ENCODE data around the gene FOCAD.

DNA sequence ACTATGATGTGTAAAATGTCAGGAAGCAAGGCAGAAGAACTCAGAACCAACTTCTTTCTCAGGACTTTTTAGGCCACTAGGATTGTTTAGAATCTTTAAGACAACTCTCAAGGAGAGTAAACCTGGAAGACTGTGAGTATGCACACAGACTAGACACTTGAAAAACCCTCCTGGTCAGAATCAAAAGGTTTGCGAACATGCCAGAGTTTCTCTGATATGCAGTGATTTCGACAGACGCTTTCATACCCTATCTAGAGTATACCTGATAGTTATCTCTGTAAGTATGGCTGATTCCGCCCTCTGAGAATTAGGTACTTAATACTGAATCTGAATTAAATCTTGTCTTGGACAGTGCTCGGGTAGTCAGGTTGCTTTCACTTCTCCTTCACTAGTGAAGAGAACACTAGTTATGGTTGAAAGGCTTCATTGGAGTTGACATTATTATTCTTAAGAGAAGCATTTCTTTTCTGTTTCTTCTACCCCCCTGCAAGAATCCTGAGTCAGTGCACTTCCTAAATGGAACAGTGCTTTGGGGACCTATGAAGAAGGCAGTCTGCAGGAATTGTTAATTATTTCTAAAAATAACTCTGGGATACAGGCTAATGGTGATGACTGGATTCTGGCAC is 189.3 kb downstream of the FOCAD start:
- TF ChIP-seq POLR2A (IDR thresholded peaks at IDR 0.05; ENCODE audit: low read depth, low read length), result no peak
- TF ChIP-seq TAF1 (IDR thresholded peaks at IDR 0.05; ENCODE audit: low read depth, low read length), result no peak
- TF ChIP-seq POU2F2 (IDR thresholded peaks at IDR 0.05; ENCODE audit: low read depth, low read length), result no peak
- no peak for TF ChIP-seq POLR2AphosphoS5 (IDR thresholded peaks at IDR 0.05; ENCODE audit: low read depth, low read length)
- TF ChIP-seq SPI1 (IDR thresholded peaks at IDR 0.05; ENCODE audit: low read depth, low read length), result peak; percentile 64
- no peak for TF ChIP-seq PAX5 (IDR thresholded peaks at IDR 0.05; ENCODE audit: insufficient read depth, low read length, severe bottlenecking)

Data from GM12891 (cell line).